Measurements from ENCODE around the gene NAPA.

The NAPA gene

GRCh38 chr19:47503130-47503825 is 11.6 kb downstream of the NAPA start:
- no peak for DNase-seq

- DNase-seq: peak in 2 of 51 donors; percentile 17 to 22
These were observed 14.7 kb downstream of the NAPA start for GRCh38 chr19:47499863-47500830.

GRCh38 chr19:47499371-47499770 is 15.5 kb downstream of the NAPA start:
- peak in 4 of 51 donors; percentile 7 to 32 (median 28) for DNase-seq

GRCh38 chr19:47498561-47498960 is 16.3 kb downstream of the NAPA start:
- no peak for DNase-seq

- DNase-seq: peak in 1 of 51 donors; percentile 16
These were observed 16.9 kb downstream of the NAPA start for GRCh38 chr19:47497821-47498520.

GRCh38 chr19:47497050-47497766 is 17.7 kb downstream of the NAPA start:
- DNase-seq: peak in 9 of 51 donors; percentile 13 to 46 (median 20)

GRCh38 chr19:47495478-47496372 is 19.1 kb downstream of the NAPA start:
- DNase-seq: peak in 20 of 51 donors; percentile 13 to 69 (median 33)

- no peak for DNase-seq
These were observed 20.1 kb downstream of the NAPA start for GRCh38 chr19:47494729-47495128.

GRCh38 chr19:47494211-47494547 is 20.7 kb downstream of the NAPA start:
- DNase-seq: no peak

- no peak for DNase-seq
These were observed 21.3 kb downstream of the NAPA start for GRCh38 chr19:47493378-47494210.

GRCh38 chr19:47492571-47493377 is 22.1 kb downstream of the NAPA start:
- DNase-seq: peak in 2 of 51 donors; percentile 51 to 54

- DNase-seq: no peak
These were observed 22.7 kb downstream of the NAPA start for GRCh38 chr19:47492137-47492533.

GRCh38 chr19:47491358-47492136 is 23.3 kb downstream of the NAPA start:
- DNase-seq: no peak

- DNase-seq: no peak
These were observed 24.0 kb downstream of the NAPA start for GRCh38 chr19:47490847-47491246.

GRCh38 chr19:47490031-47490430 is 24.8 kb downstream of the NAPA start:
- DNase-seq: no peak

- DNase-seq: no peak
These were observed 25.6 kb downstream of the NAPA start for GRCh38 chr19:47489072-47489914.

Data from hypothalamus (tissue), 51 donors.